C1 segment of cervical spinal cord (tissue), 14 donors: Measurements from ENCODE around the gene SH2B2.
A peak's percentile ranks its signal among the peaks of the same experiment; 100 is the strongest.
"Not testable (repeated sequence)": the region's sequence is repeated elsewhere in the genome, so short reads cannot be mapped to it uniquely, and the experiment has no call there.

Experiments used
- DNase-seq, 14 donors: peaks; one replicate each; lab custom pipeline; 2025; lab: John Stamatoyannopoulos, UW

The SH2B2 gene

GRCh38 chr7:102305414-102306268 is 19.0 kb downstream of the SH2B2 start:
- DNase-seq: no peak

- peak in 8 of 14 donors; percentile 20 to 70 (median 48) for DNase-seq
These were observed 20.4 kb downstream of the SH2B2 start for GRCh38 chr7:102306916-102307677.

DNA sequence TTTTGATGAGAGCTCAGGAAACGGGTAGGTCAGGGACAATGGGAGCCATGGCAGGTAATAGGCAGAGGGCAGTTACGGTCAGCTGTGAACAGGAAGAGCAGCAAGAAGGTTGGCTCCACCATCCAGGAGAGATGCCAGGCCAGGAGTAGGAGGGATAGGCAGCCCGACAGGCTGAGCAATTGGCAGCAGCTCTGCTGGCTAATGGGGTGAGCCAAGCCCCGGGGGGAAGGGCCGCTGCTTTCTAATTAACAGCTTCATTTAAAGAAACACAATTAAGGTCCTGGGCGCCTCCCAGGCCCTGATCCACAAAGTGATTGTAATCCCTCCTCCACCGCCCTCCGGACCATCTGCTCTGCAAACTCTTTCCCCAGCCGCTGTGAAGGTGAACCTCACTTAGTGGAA is 23.7 kb downstream of the SH2B2 start:
- DNase-seq: peak in 5 of 14 donors; percentile 14 to 35 (median 25)

GRCh38 chr7:102312317-102312716 is 25.6 kb downstream of the SH2B2 start:
- no peak for DNase-seq

GRCh38 chr7:102313997-102314780 is 27.5 kb downstream of the SH2B2 start:
- no peak for DNase-seq

DNA sequence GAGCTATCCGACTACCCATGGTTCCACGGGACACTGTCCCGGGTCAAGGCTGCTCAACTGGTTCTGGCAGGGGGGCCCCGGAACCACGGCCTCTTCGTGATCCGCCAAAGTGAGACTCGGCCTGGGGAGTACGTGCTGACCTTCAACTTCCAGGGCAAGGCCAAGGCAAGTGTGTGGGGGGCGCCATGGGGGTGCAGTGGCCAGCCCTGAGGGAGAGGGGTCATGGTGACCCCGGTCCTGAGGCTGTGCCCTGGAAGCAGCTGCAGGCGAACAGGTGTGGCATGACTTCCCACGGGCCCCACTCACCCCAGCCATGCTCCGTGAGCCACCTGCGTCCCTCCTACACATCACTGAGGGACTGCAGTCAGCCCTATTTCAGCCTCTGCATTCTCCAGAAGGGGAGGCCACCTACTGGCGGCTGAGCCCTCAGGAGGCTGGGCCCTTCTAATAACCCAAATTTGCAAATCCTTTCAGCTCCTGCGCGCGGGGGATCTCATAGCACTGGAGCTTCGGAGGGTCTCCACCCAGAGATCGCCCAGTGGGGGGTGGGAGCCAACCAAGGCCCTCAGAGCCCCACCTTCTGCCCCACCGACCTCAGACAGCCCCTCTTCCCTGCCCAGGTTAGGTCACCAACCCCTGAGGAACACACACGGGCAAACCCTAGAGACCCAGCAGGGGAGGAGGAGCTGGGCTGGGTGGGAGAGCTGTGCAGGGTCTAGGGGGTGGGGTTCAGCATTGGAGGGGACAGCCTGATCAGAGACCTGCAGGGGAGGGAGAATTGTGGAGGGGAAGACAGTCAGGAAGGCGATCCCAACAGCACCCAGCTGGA is 30.8 kb downstream of the SH2B2 start:
- no peak for DNase-seq

- DNase-seq: no peak
These were observed 31.9 kb downstream of the SH2B2 start for GRCh38 chr7:102318482-102318971.

- DNase-seq: no peak
These were observed 33.0 kb downstream of the SH2B2 start for GRCh38 chr7:102319671-102320070.

DNA sequence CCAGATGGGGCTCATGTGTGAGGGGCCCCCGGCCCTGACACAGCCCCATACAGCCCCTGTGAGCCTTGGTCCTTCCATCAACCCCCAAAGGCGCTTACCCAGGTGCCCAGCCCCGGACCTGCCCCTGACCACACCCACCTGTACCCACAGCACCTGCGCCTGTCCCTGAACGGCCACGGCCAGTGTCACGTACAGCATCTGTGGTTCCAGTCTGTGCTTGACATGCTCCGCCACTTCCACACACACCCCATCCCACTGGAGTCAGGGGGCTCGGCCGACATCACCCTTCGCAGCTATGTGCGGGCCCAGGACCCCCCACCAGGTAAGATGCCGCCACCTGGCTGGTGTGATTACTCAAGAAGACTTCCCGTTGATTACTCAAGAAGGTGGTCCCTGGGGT is 33.5 kb downstream of the SH2B2 start:
- DNase-seq: no peak

DNA sequence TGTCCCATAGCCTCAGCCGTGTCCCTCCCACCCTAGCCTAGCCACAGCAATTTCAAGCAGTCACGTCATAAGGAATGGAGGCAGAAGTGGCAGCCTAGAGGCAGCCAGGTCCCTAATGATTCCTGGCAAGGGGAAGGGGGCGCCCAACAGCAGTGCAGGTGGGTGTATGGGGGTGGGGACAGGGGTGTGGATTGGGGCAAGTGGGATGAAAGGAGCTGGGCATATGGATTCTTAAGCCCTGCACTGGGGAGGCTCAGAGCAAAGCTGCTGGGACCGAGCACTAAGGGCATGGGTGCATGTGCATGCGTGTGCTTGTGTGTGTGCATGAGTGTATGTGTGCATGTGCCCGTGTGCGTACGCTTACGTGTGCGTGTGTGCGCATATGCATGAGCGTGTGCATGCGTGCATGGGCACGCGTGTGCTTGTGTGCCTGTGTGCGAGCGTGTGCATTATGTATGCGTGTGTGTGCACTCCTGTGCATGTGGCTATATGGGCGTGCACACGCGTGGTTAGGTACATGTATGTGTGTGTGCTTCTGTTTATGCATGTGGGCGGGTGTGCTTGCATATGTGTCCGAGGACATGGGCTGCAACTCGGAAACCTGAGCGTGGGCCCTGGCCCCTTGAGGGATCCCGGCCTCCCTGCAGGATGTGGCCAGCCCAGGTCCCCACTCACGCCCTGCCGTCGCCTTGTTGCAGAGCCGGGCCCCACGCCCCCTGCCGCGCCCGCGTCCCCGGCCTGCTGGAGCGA is 34.1 kb downstream of the SH2B2 start:
- no peak for DNase-seq

GRCh38 chr7:102321351-102322201 is 34.9 kb downstream of the SH2B2 start:
- no peak for DNase-seq

DNA sequence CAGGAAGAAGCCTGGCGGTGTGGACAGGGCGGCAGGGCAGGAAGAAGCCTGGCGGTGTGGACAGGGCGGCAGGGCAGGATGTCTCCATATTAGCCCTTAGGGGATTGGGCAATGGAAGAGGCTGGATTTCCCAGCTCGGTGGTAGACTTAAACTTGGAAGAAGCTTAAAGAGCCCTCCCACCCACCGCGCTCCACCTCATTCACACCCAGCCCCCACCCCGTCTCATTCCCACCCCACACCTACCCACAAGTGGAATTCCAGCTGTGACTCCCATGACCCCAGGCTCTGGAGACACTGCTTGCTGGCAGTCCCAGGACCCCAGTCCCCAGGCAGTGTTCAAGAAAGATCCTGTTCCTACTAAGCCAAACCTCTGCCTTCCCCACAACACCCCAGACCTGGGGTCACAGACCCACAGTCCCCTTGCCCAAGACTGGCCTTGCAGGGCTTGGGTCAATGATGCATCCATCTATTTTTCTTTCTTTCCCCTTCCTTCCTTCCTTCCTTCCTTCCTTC is 35.6 kb downstream of the SH2B2 start:
- DNase-seq: no peak

- DNase-seq: no peak
These were observed 37.2 kb downstream of the SH2B2 start for GRCh38 chr7:102323914-102324195.

GRCh38 chr7:102325106-102325505 is 38.4 kb downstream of the SH2B2 start:
- not testable (repeated sequence) for DNase-seq

GRCh38 chr7:102326157-102326889 is 39.7 kb downstream of the SH2B2 start:
- DNase-seq: no peak

GRCh38 chr7:102327183-102327582 is 40.5 kb downstream of the SH2B2 start:
- DNase-seq: not testable (repeated sequence)

GRCh38 chr7:102328863-102329262 is 42.2 kb downstream of the SH2B2 start:
- not testable (repeated sequence) for DNase-seq

DNA sequence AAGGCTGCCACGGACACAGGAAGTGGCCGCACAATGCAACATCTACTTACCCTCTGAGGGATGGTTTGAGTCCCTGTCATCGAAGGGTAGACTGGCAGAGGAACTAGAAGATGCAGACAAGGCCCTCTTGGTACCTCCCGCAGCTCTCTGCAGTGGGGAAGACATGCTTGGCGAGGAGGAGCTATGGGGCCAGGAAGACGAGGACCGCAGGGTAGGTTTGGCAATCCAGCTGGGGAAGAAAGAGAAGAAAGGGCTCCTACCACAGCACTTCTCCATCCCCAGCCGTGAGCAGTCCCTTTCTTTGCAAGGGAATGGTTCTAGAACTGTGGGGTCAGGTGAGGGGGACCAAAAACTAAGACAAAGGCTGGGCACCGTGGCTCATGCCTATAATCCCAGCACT is 42.7 kb downstream of the SH2B2 start:
- DNase-seq: not testable (repeated sequence)
